K562 (cell line): ENCODE data around the gene PYGM. TPM values are rescaled to one million over a fixed set of nuclear protein-coding genes. Genes with fewer than 3 reads are reported as not detected.
A peak's percentile ranks its signal among the peaks of the same experiment; 100 is the strongest.

Experiments
- ARNT ChIP-seq, 2 experiments: fragments of 450-650 bp; IDR thresholded peaks; 2 replicates each; pipeline ENCODE4 v1.6.1; 2016; ENCODE audit warnings: mild to moderate bottlenecking in 1 of 2
- ATF2 ChIP-seq: sonication (generic); formaldehyde crosslinking; IDR thresholded peaks from 2 replicates; pipeline ENCODE4 v1.8.1; 2022; ENCODE audit warnings: missing genetic modification reagents
- BMI1 ChIP-seq: fragments of 150-350 bp; IDR thresholded peaks from 2 replicates; pipeline ENCODE4 v1.6.1; 2014; ENCODE audit warnings: low read length
- KDM4B ChIP-seq, 2 experiments: fragments of 450-650 bp in 1 of 2; sonication (generic) in 1 of 2; IDR thresholded peaks; 2 replicates each; pipeline ENCODE4 v1.6.1; 2016 to 2017; ENCODE audit warnings: borderline replicate concordance in 2 of 2, antibody characterized with exemption in 1 of 2, low read depth in 1 of 2, mild to moderate bottlenecking in 1 of 2
- LARP7 ChIP-seq: fragments of 450-650 bp; IDR thresholded peaks from 2 replicates; pipeline ENCODE4 v1.6.1; 2016
- MEF2D ChIP-seq: conservative IDR thresholded peaks from 2 replicates; pipeline ENCODE4 v1.6.1; 2016; ENCODE audit warnings: low read depth, missing genetic modification characterization, missing compliant biosample characterization
- MGA ChIP-seq: fragments of 450-650 bp; IDR thresholded peaks from 2 replicates; pipeline ENCODE4 v1.6.1; 2016; ENCODE audit warnings: mild to moderate bottlenecking, moderate library complexity
- RBM22 ChIP-seq: fragments of 200-400 bp; formaldehyde crosslinking; IDR thresholded peaks from 2 replicates; pipeline ENCODE4 v1.6.1; 2018; ENCODE audit warnings: low read length, low read depth; ENCODE audit not compliant: poor library complexity, severe bottlenecking
- RBM39 ChIP-seq: fragments of 200-400 bp; formaldehyde crosslinking; optimal IDR thresholded peaks from 2 replicates; pipeline ENCODE3; 2018; ENCODE audit warnings: low read depth, low read length
- RFX7 ChIP-seq: fragments of 250-450 bp; sonication (Bioruptor Pico); IDR thresholded peaks from 2 replicates; pipeline ENCODE4 v1.5.1; 2021; ENCODE audit warnings: mild to moderate bottlenecking
- SIRT6 ChIP-seq: IDR thresholded peaks from one replicate; pipeline ENCODE4 v1.6.1; 2012; ENCODE audit warnings: low read depth, mild to moderate bottlenecking, control low read depth, inconsistent platforms, low read length, moderate library complexity
- TEAD4 ChIP-seq, 2 experiments: sonication (generic) in 1 of 2; formaldehyde crosslinking in 1 of 2; IDR thresholded peaks; 2 replicates each; pipeline versions ENCODE4 v1.6.1 to v1.8.0; 2012 to 2022; ENCODE audit warnings: borderline replicate concordance in 1 of 2, inconsistent platforms in 1 of 2, low read length in 1 of 2, mild to moderate bottlenecking in 1 of 2, missing genetic modification reagents in 1 of 2
- THAP7 ChIP-seq: fragments of 250-450 bp; sonication (Bioruptor Pico); IDR thresholded peaks from 2 replicates; pipeline ENCODE4 v1.5.0; 2021
- ZNF212 ChIP-seq: fragments of 450-650 bp; formaldehyde crosslinking; IDR thresholded peaks from 2 replicates; pipeline ENCODE4 v1.4.0; 2020; ENCODE audit warnings: mild to moderate bottlenecking
- polyA plus RNA-seq, 8 experiments: library from polyadenylated mRNA; depleted of rRNA in 4 of 8; stranded (reverse) in 5 of 8; unstranded in 3 of 8; fragments of >200 nt; fragmentation: Nextera tagmentation in 2 of 8; fragmentation: Illumina TruSeq in 1 of 8; extraction: Ambion mirVana in 2 of 8; extraction: Trizol in 1 of 8; gene quantifications; 2 replicates each; pipeline versions ENCODE4 v1.2.1 to v1.2.3, GENCODE V29; 2011 to 2014; ENCODE audit warnings: inconsistent platforms in 1 of 8, missing spikeins in 1 of 8
- total RNA-seq, 7 experiments: library from RNA; depleted of rRNA in 6 of 7; stranded (reverse); fragments of >200 nt in 6 of 7; fragmentation: Illumina TruSeq in 2 of 7; extraction: Trizol in 2 of 7; gene quantifications; 2 replicates each; pipeline versions ENCODE4 v1.2.1 to v1.2.3, GENCODE V29; 2011 to 2021; ENCODE audit warnings: low replicate concordance in 1 of 7

The PYGM gene
- total and polyA plus RNA-seq, 9 of the 15 experiments (the other 6 are each of a cell fraction or from before 2014, with no cell fraction given), result 0.07 to 1.5 (median 0.68) TPM

GRCh38 chr11:64742889-64743590 is 16.7 kb downstream of the PYGM start (continued):
- no peak for TF ChIP-seq MGA
- TF ChIP-seq RBM22, result peak; percentile 66
- TF ChIP-seq THAP7 (CRISPR knock-in tag), result no peak
- no peak for TF ChIP-seq SIRT6
- no peak for TF ChIP-seq LARP7
- TF ChIP-seq TEAD4 (IDR thresholded peaks at IDR 0.05; ENCODE audit: low read length), result no peak; the same call in 1 of the 2 replicates
- no peak for TF ChIP-seq TEAD4 (CRISPR knock-in tag; IDR thresholded peaks at IDR 0.05; ENCODE audit: borderline replicate concordance)
- no peak for TF ChIP-seq ATF2 (CRISPR knock-in tag)
- TF ChIP-seq KDM4B (IDR thresholded peaks at IDR 0.05; ENCODE audit: borderline replicate concordance in 2 of 2, low read depth in 1 of 2), result no peak
- TF ChIP-seq RFX7 (CRISPR knock-in tag), result no peak
- no peak for TF ChIP-seq RBM39
- TF ChIP-seq ARNT (IDR thresholded peaks at IDR 0.05), result no peak
- TF ChIP-seq ZNF212 (CRISPR knock-in tag), result no peak
- 0 out of 2 replicates have a peak, but pooled peaks have one; percentile 62 for TF ChIP-seq MEF2D (tag)
- TF ChIP-seq BMI1, result no peak
